Large intestine (tissue), 3 donors: ENCODE measurements around the gene NPTXR. TPM values are rescaled to one million over a fixed set of nuclear protein-coding genes. Genes with fewer than 3 reads are reported as not detected.

ENCODE experiments used
- DNase-seq, 2 donors: peaks; one replicate each; pipeline versions ENCODE4 v3.0.0 to v3.0.0-alpha.2; 2013
- H3K27ac ChIP-seq: one replicate; pipeline ENCODE4 v1.5.1; 2013; ENCODE audit warnings: low read length
- H3K27me3 ChIP-seq: 2 replicates; pipeline ENCODE4 v1.6.1; 2013; ENCODE audit warnings: low read length; ENCODE audit not compliant: control insufficient read depth, insufficient read depth
- H3K36me3 ChIP-seq: 2 replicates; pipeline ENCODE4 v1.6.1; 2013; ENCODE audit warnings: low read length; ENCODE audit not compliant: control insufficient read depth, insufficient read depth
- H3K4me1 ChIP-seq: one replicate; pipeline ENCODE4 v1.6.1; 2013; ENCODE audit warnings: low read length; ENCODE audit not compliant: control insufficient read depth, insufficient read depth
- H3K4me3 ChIP-seq: one replicate; pipeline ENCODE4 v1.5.1; 2013; ENCODE audit warnings: low read length
- H3K9me3 ChIP-seq: one replicate; pipeline ENCODE4 v1.6.1; 2013; ENCODE audit warnings: mild to moderate bottlenecking, low read depth, low read length, moderate library complexity; ENCODE audit not compliant: control insufficient read depth
- WGBS: methylation state at CpG from one replicate; pipeline ENCODE4 v1.1.5; 2013; ENCODE audit warnings: low lambda C conversion rate; ENCODE audit not compliant: insufficient coverage; 5-methylcytosine and 5-hydroxymethylcytosine counted together
- polyA plus RNA-seq: library from polyadenylated mRNA; unstranded; fragments of 120-200 nt; gene quantifications from one replicate; pipeline ENCODE4 v1.2.1, GENCODE V29; 2013

Gene NPTXR
- polyA plus RNA-seq, 1 donor, result 9.8 TPM

- no peaks in the 10 kb centered on the region for H3K27me3 ChIP-seq
- H3K9me3 ChIP-seq, result no peaks in the 10 kb centered on the region
- H3K27ac ChIP-seq, result no peak overlapping the region
- WGBS, result no CpG with 5 or more reads among the region's 1 CpG
- peaks cover 1% of the 10 kb centered on the region for H3K4me1 ChIP-seq
- H3K4me3 ChIP-seq, result no peak overlapping the region
- DNase-seq, result no peak
- no peaks in the 10 kb centered on the region for H3K36me3 ChIP-seq
These were observed 8.7 kb upstream of the NPTXR start for GRCh38 chr22:38852522-38852921.

GRCh38 chr22:38850941-38851849 lies 7.4 kb upstream of the NPTXR start:
- Histone ChIP-seq H3K27ac (no peak overlapping the region), H3K4me1 (no peaks in the 10 kb centered on the region), H3K27me3 (no peaks in the 10 kb centered on the region), H3K4me3 (no peak overlapping the region), H3K36me3 (no peaks in the 10 kb centered on the region), H3K9me3 (no peaks in the 10 kb centered on the region)
- DNase-seq, result peak; percentile 53 to 61
- no CpG with 5 or more reads among the region's 15 CpGs for WGBS

- no peak overlapping the region for H3K4me3 ChIP-seq
- WGBS, result no CpG with 5 or more reads among the region's 2 CpGs
- no peaks in the 10 kb centered on the region for H3K27me3 ChIP-seq
- no peaks in the 10 kb centered on the region for H3K4me1 ChIP-seq
- no peaks in the 10 kb centered on the region for H3K9me3 ChIP-seq
- no peak overlapping the region for H3K27ac ChIP-seq
- H3K36me3 ChIP-seq, result no peaks in the 10 kb centered on the region
- no peak for DNase-seq
These were observed 6.6 kb upstream of the NPTXR start for GRCh38 chr22:38850399-38850798.

- no peaks in the 10 kb centered on the region for H3K4me1 ChIP-seq
- no peaks in the 10 kb centered on the region for H3K36me3 ChIP-seq
- no CpG with 5 or more reads among the region's 6 CpGs for WGBS
- no peak overlapping the region for H3K27ac ChIP-seq
- no peak overlapping the region for H3K4me3 ChIP-seq
- no peaks in the 10 kb centered on the region for H3K9me3 ChIP-seq
- peaks cover 4% of the 10 kb centered on the region for H3K27me3 ChIP-seq
- no peak for DNase-seq
These were observed 6.0 kb upstream of the NPTXR start for GRCh38 chr22:38849811-38850210.

GRCh38 chr22:38846412-38846811 lies 2.6 kb upstream of the NPTXR start:
- H3K4me1 ChIP-seq, result peaks cover 6% of the 10 kb centered on the region
- no peak for DNase-seq
- WGBS, result 100% methylated on average over 1 of the region's 1 CpG
- no peak overlapping the region for H3K4me3 ChIP-seq
- no peak overlapping the region for H3K27ac ChIP-seq
- H3K36me3 ChIP-seq, result no peaks in the 10 kb centered on the region
- no peaks in the 10 kb centered on the region for H3K9me3 ChIP-seq
- H3K27me3 ChIP-seq, result peaks cover 16% of the 10 kb centered on the region

- H3K36me3 ChIP-seq, result no peaks in the 10 kb centered on the region
- WGBS, result no CpG with 5 or more reads among the region's 17 CpGs
- no peak overlapping the region for H3K27ac ChIP-seq
- peaks cover 6% of the 10 kb centered on the region for H3K4me1 ChIP-seq
- H3K9me3 ChIP-seq, result no peaks in the 10 kb centered on the region
- H3K4me3 ChIP-seq, result no peak overlapping the region
- DNase-seq, result no peak
- peaks cover 16% of the 10 kb centered on the region for H3K27me3 ChIP-seq
These were observed 1.3 kb upstream of the NPTXR start for GRCh38 chr22:38845004-38845740.

GRCh38 chr22:38844315-38845003 lies 631 bp upstream of the NPTXR start:
- Histone ChIP-seq H3K27me3 (peaks cover 16% of the 10 kb centered on the region), H3K9me3 (no peaks in the 10 kb centered on the region), H3K4me1 (peaks cover 6% of the 10 kb centered on the region), H3K36me3 (no peaks in the 10 kb centered on the region), H3K27ac (no peak overlapping the region), H3K4me3 (peak overlapping the region; percentile 10)
- peak in 1 of 2 donors; percentile 55 for DNase-seq
- 20% methylated on average over 1 of the region's 22 CpGs for WGBS

- peak overlapping the region; percentile 26 for H3K4me3 ChIP-seq
- peaks cover 6% of the 10 kb centered on the region for H3K4me1 ChIP-seq
- no peaks in the 10 kb centered on the region for H3K36me3 ChIP-seq
- H3K9me3 ChIP-seq, result no peaks in the 10 kb centered on the region
- H3K27me3 ChIP-seq, result peaks cover 16% of the 10 kb centered on the region
- DNase-seq, result peak; percentile 81 to 88
- no CpG with 5 or more reads among the region's 68 CpGs for WGBS
- no peak overlapping the region for H3K27ac ChIP-seq
These were observed 599 bp downstream of the NPTXR start for GRCh38 chr22:38843201-38843656.

- Histone ChIP-seq H3K9me3 (no peaks in the 10 kb centered on the region), H3K27ac (no peak overlapping the region), H3K4me1 (peaks cover 6% of the 10 kb centered on the region), H3K36me3 (no peaks in the 10 kb centered on the region), H3K27me3 (peaks cover 16% of the 10 kb centered on the region), H3K4me3 (peak overlapping the region; percentile 26)
- no CpG with 5 or more reads among the region's 34 CpGs for WGBS
- no peak for DNase-seq
These were observed 1.2 kb downstream of the NPTXR start for GRCh38 chr22:38842512-38843200.

GRCh38 chr22:38841635-38842034 lies 2.2 kb downstream of the NPTXR start:
- H3K4me3 ChIP-seq, result no peak overlapping the region
- H3K4me1 ChIP-seq, result peaks cover 6% of the 10 kb centered on the region
- H3K27ac ChIP-seq, result no peak overlapping the region
- H3K27me3 ChIP-seq, result peaks cover 16% of the 10 kb centered on the region
- no CpG with 5 or more reads among the region's 5 CpGs for WGBS
- no peaks in the 10 kb centered on the region for H3K9me3 ChIP-seq
- no peaks in the 10 kb centered on the region for H3K36me3 ChIP-seq
- no peak for DNase-seq
